ENCODE results near the gene SSX4B.
"Not testable (repeated sequence)": the region's sequence is repeated elsewhere in the genome, so short reads cannot be mapped to it uniquely, and the experiment has no call there.

The SSX4B gene

GRCh38 chrX:48427027-48427716 lies 15.4 kb upstream of the SSX4B start:
- H3K9ac ChIP-seq (ENCODE audit: low read length); H3K9me3 ChIP-seq (ENCODE audit: low read length); H3K4me1 ChIP-seq (ENCODE audit: insufficient read depth, low read length); H3K27me3 ChIP-seq (ENCODE audit: control insufficient read depth in 1 of 2, insufficient read depth in 2 of 2, low read length in 2 of 2); H3K36me3 ChIP-seq (ENCODE audit: insufficient read depth, low read length); H3K4me3 ChIP-seq (ENCODE audit: low read depth in 1 of 2, low read length in 2 of 2); H3K27ac ChIP-seq (ENCODE audit: low read depth, low read length): not testable (repeated sequence)

GRCh38 chrX:48397825-48398224 lies 13.9 kb downstream of the SSX4B start:
- H3K4me3 ChIP-seq (ENCODE audit: low read depth in 1 of 2, low read length in 2 of 2); H3K27me3 ChIP-seq (ENCODE audit: control insufficient read depth in 1 of 2, insufficient read depth in 2 of 2, low read length in 2 of 2); H3K9me3 ChIP-seq (ENCODE audit: low read length); H3K9ac ChIP-seq (ENCODE audit: low read length); H3K4me1 ChIP-seq (ENCODE audit: insufficient read depth, low read length); H3K27ac ChIP-seq (ENCODE audit: low read depth, low read length); H3K36me3 ChIP-seq (ENCODE audit: insufficient read depth, low read length): not testable (repeated sequence)

DNA sequence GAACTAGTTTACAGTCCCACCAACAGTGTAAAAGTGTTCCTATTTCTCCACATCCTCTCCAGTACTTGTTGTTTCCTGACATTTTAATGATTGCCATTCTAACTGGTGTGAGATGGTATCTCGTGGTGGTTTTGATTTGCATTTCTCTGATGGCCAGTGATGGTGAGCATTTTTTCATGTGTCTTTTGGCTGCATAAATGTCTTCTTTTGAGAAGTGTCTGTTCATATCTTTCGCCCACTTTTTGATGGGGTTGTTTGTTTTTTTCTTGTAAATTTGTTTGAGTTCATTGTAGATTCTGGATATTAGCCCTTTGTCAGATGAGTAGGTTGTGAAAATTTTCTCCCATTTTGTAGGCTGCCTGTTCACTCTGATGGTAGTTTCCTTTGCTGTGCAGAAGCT lies 14.8 kb downstream of the SSX4B start:
- not testable (repeated sequence) for H3K9me3 ChIP-seq (ENCODE audit: low read length); H3K27me3 ChIP-seq (ENCODE audit: control insufficient read depth in 1 of 2, insufficient read depth in 2 of 2, low read length in 2 of 2); H3K4me1 ChIP-seq (ENCODE audit: insufficient read depth, low read length); H3K9ac ChIP-seq (ENCODE audit: low read length); H3K27ac ChIP-seq (ENCODE audit: low read depth, low read length); H3K4me3 ChIP-seq (ENCODE audit: low read depth in 1 of 2, low read length in 2 of 2); H3K36me3 ChIP-seq (ENCODE audit: insufficient read depth, low read length)

- not testable (repeated sequence) for H3K4me3 ChIP-seq (ENCODE audit: low read depth in 1 of 2, low read length in 2 of 2); H3K36me3 ChIP-seq (ENCODE audit: insufficient read depth, low read length); H3K27ac ChIP-seq (ENCODE audit: low read depth, low read length); H3K9me3 ChIP-seq (ENCODE audit: low read length); H3K9ac ChIP-seq (ENCODE audit: low read length); H3K4me1 ChIP-seq (ENCODE audit: insufficient read depth, low read length); H3K27me3 ChIP-seq (ENCODE audit: control insufficient read depth in 1 of 2, insufficient read depth in 2 of 2, low read length in 2 of 2)
Observed at GRCh38 chrX:48383239-48383638, 28.5 kb downstream of the SSX4B start, which contains the start of gene SSX4. SSX4 (plus strand) TSS chrX:48383539; CDS start chrX:48384054, 515 bp downstream.

- not testable (repeated sequence) for H3K4me3 ChIP-seq (ENCODE audit: low read depth in 1 of 2, low read length in 2 of 2); H3K4me1 ChIP-seq (ENCODE audit: insufficient read depth, low read length); H3K27ac ChIP-seq (ENCODE audit: low read depth, low read length); H3K27me3 ChIP-seq (ENCODE audit: control insufficient read depth in 1 of 2, insufficient read depth in 2 of 2, low read length in 2 of 2); H3K9ac ChIP-seq (ENCODE audit: low read length); H3K9me3 ChIP-seq (ENCODE audit: low read length); H3K36me3 ChIP-seq (ENCODE audit: insufficient read depth, low read length)
Observed at GRCh38 chrX:48370408-48370807, 41.4 kb downstream of the SSX4B start.

GRCh38 chrX:48367717-48368408 lies 43.9 kb downstream of the SSX4B start:
- H3K27ac ChIP-seq (ENCODE audit: low read depth, low read length); H3K9ac ChIP-seq (ENCODE audit: low read length); H3K9me3 ChIP-seq (ENCODE audit: low read length); H3K36me3 ChIP-seq (ENCODE audit: insufficient read depth, low read length); H3K27me3 ChIP-seq (ENCODE audit: control insufficient read depth in 1 of 2, insufficient read depth in 2 of 2, low read length in 2 of 2); H3K4me1 ChIP-seq (ENCODE audit: insufficient read depth, low read length); H3K4me3 ChIP-seq (ENCODE audit: low read depth in 1 of 2, low read length in 2 of 2): not testable (repeated sequence)

- not testable (repeated sequence) for H3K4me1 ChIP-seq (ENCODE audit: insufficient read depth, low read length); H3K9ac ChIP-seq (ENCODE audit: low read length)
Observed at GRCh38 chrX:48359281-48359680, 52.5 kb downstream of the SSX4B start.

DNA sequence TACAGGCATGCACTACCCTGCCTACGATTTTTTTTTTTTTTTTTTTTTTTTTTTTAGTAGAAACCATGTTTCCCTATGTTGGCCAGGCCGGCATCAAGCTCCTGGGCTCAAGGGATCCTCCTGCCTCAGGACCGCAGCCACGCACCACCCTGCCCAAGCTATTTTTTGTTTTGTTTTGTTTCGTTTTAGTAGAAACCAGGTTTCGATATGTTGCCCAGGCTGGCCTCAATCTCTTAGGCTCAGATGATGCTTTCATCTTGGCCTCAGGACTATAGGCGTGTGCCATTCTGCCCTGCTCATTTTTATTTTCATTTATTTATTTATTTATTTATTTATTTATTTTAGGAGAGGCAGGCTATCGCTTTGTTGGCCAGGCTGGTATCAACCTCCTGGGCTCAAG lies 54.1 kb downstream of the SSX4B start:
- Histone ChIP-seq H3K4me3 (ENCODE audit: low read depth in 1 of 2, low read length in 2 of 2) (no peak overlapping the region), H3K4me1 (ENCODE audit: insufficient read depth, low read length) (no peaks in the 10 kb centered on the region), H3K9me3 (ENCODE audit: low read length) (no peaks in the 10 kb centered on the region), H3K27me3 (ENCODE audit: control insufficient read depth in 1 of 2, insufficient read depth in 2 of 2, low read length in 2 of 2) (no peaks in the 10 kb centered on the region), H3K36me3 (ENCODE audit: insufficient read depth, low read length) (no peaks in the 10 kb centered on the region), H3K27ac (ENCODE audit: low read depth, low read length) (no peak overlapping the region), H3K9ac (ENCODE audit: low read length) (no peak overlapping the region)

More at GRCh38 chrX:48359281-48359680, 52.5 kb downstream of the SSX4B start:
- H3K27ac ChIP-seq (ENCODE audit: low read depth, low read length); H3K36me3 ChIP-seq (ENCODE audit: insufficient read depth, low read length); H3K9me3 ChIP-seq (ENCODE audit: low read length); H3K4me3 ChIP-seq (ENCODE audit: low read depth in 1 of 2, low read length in 2 of 2); H3K27me3 ChIP-seq (ENCODE audit: control insufficient read depth in 1 of 2, insufficient read depth in 2 of 2, low read length in 2 of 2): not testable (repeated sequence)

- not testable (repeated sequence) for H3K4me3 ChIP-seq (ENCODE audit: low read depth in 1 of 2, low read length in 2 of 2); H3K27ac ChIP-seq (ENCODE audit: low read depth, low read length); H3K9ac ChIP-seq (ENCODE audit: low read length); H3K9me3 ChIP-seq (ENCODE audit: low read length); H3K27me3 ChIP-seq (ENCODE audit: control insufficient read depth in 1 of 2, insufficient read depth in 2 of 2, low read length in 2 of 2); H3K4me1 ChIP-seq (ENCODE audit: insufficient read depth, low read length); H3K36me3 ChIP-seq (ENCODE audit: insufficient read depth, low read length)
Observed at GRCh38 chrX:48356315-48357094, 55.3 kb downstream of the SSX4B start, which contains the start of gene SSX3. SSX3 (minus strand) TSS chrX:48356703; CDS start chrX:48355249, 1,454 bp downstream.
